Panc1 (cell line): Measurements from ENCODE around the gene USF3. TPM values are rescaled to one million over a fixed set of nuclear protein-coding genes. Genes with fewer than 3 reads are reported as not detected.

Experiments
- ATAC-seq: fragments of 200-7000 bp; cut with Tn5 transposase; 2 replicates; pipeline ENCODE4 v1.9.1; 2020; ENCODE audit warnings: mild to moderate bottlenecking, moderate library complexity
- BruUV-seq: library from RNA; stranded (reverse); fragments of 400-500 nt; replicated peaks from 2 replicates; lab custom pipeline; 2021; lab: Mats Ljungman, UMichigan
- CTCF ChIA-PET: fragments of 300-600 bp; sonication (Branson Sonifier 250); formaldehyde crosslinking; loops from one replicate; lab custom pipeline; 2022; ENCODE audit warnings: antibody characterized with exemption; lab: Charles Lee
- POLR2A ChIA-PET: fragments of 300-600 bp; sonication (Branson Sonifier 250); formaldehyde crosslinking; loops from one replicate; lab custom pipeline; 2022; ENCODE audit warnings: antibody characterized with exemption; lab: Charles Lee
- DNase-seq: peaks from one replicate; pipeline ENCODE4 v3.0.0-alpha.2; 2010; ENCODE audit warnings: low read depth, low spot score
- H3K27ac ChIP-seq: 2 replicates; pipeline ENCODE4 v1.5.1; 2011; ENCODE audit warnings: mild to moderate bottlenecking, low read length, inconsistent platforms
- H3K27me3 ChIP-seq: fragments of 200-500 bp; sonication (Bioruptor generic); 2 replicates; pipeline ENCODE4 v1.6.0; 2014; ENCODE audit warnings: low read length, inconsistent platforms; ENCODE audit not compliant: control insufficient read depth, insufficient read depth
- H3K36me3 ChIP-seq: fragments of 200-500 bp; sonication (Bioruptor generic); 2 replicates; pipeline ENCODE4 v1.5.1; 2014; ENCODE audit warnings: inconsistent platforms, mild to moderate bottlenecking, low read length, moderate library complexity; ENCODE audit not compliant: control insufficient read depth, insufficient read depth
- H3K4me1 ChIP-seq: 2 replicates; pipeline ENCODE4 v1.5.1; 2011; ENCODE audit warnings: inconsistent platforms, mild to moderate bottlenecking, low read length, moderate library complexity; ENCODE audit not compliant: control insufficient read depth, insufficient read depth
- H3K4me3 ChIP-seq, 2 experiments: 2 replicates each; pipeline ENCODE4 v1.5.1; 2011 to 2012; ENCODE audit warnings: low read depth in 2 of 2, low read length in 2 of 2, mild to moderate bottlenecking in 2 of 2, inconsistent platforms in 1 of 2, moderate library complexity in 1 of 2
- H3K9me3 ChIP-seq: fragments of 200-500 bp; sonication (Bioruptor generic); 2 replicates; pipeline ENCODE4 v1.5.1; 2014; ENCODE audit warnings: low read depth, mild to moderate bottlenecking, inconsistent platforms, low read length, moderate library complexity; ENCODE audit not compliant: control insufficient read depth, insufficient read depth
- CTCF ChIP-seq: fragments of 450-650 bp; IDR thresholded peaks from 2 replicates; pipeline ENCODE4 v1.5.1; 2017; ENCODE audit warnings: mild to moderate bottlenecking
- POLR2AphosphoS5 ChIP-seq: IDR thresholded peaks from 2 replicates; pipeline ENCODE4 v1.6.1; 2012; ENCODE audit warnings: mild to moderate bottlenecking, low read depth, low read length, moderate library complexity
- REST ChIP-seq, 2 experiments: IDR thresholded peaks; 2 replicates each; pipeline ENCODE4 v1.6.1; 2011 to 2012; ENCODE audit warnings: low read depth in 2 of 2, control low read depth in 1 of 2, low read length in 1 of 2, mild to moderate bottlenecking in 1 of 2, moderate library complexity in 1 of 2; ENCODE audit not compliant: insufficient read depth in 1 of 2
- SIN3A ChIP-seq: IDR thresholded peaks from 2 replicates; pipeline ENCODE4 v1.6.1; 2012; ENCODE audit warnings: low read depth, mild to moderate bottlenecking, low read length, moderate library complexity, borderline replicate concordance; ENCODE audit not compliant: insufficient read depth
- TCF7L2 ChIP-seq: IDR thresholded peaks from 2 replicates; pipeline ENCODE4 v1.6.1; 2011; ENCODE audit warnings: mild to moderate bottlenecking, low read depth, low read length, inconsistent platforms
- in situ Hi-C: cut with HindIII; loops from 2 replicates; pipeline ENCODE4 v1.10.0; 2016; ENCODE audit warnings: low sequenced_read_pairs, low pct_unique_long_range_greater_than_20kb
- intact Hi-C: fragments of 100-400 bp; cut with micrococcal nuclease; formaldehyde crosslinking; loops from one replicate; pipeline ENCODE4 v1.10.0; 2022; ENCODE audit not compliant: unreplicated experiment
- total RNA-seq: library from RNA; stranded (reverse); gene quantifications from one replicate; pipeline ENCODE4 v1.2.1, GENCODE V29; 2021; ENCODE audit not compliant: unreplicated experiment

USF3 gene
- total RNA-seq, 1 experiment from 2014 or later, result 18.2 TPM

- H3K27ac ChIP-seq, result no peak overlapping the region
- no peak for TF ChIP-seq TCF7L2
- no peak for TF ChIP-seq POLR2AphosphoS5
- no peak for TF ChIP-seq REST (IDR thresholded peaks at IDR 0.05; ENCODE audit: insufficient read depth in 1 of 2, low read depth in 2 of 2, low read length in 1 of 2)
- no peak for TF ChIP-seq SIN3A
- no peak for TF ChIP-seq CTCF
- intact Hi-C loops (no loop called here), in situ Hi-C loops (no loop called here)
- DNase-seq, result no peak
- H3K27me3 ChIP-seq, result no peaks in the 10 kb centered on the region
- H3K4me1 ChIP-seq, result no peaks in the 10 kb centered on the region
- POLR2A ChIA-PET, result no interaction called here
- no peak overlapping the region for H3K4me3 ChIP-seq
- CTCF ChIA-PET, result no interaction called here
- no TSS peak for BruUV-seq
- no peak for ATAC-seq
- no peaks in the 10 kb centered on the region for H3K9me3 ChIP-seq
- H3K36me3 ChIP-seq, result no peaks in the 10 kb centered on the region
These were observed 17.7 kb downstream of the USF3 start for GRCh38 chr3:113678773-113679172.

GRCh38 chr3:113677737-113678136 lies 18.7 kb downstream of the USF3 start:
- in situ Hi-C loops (no loop called here), intact Hi-C loops (no loop called here)
- ATAC-seq (no peak), DNase-seq (no peak)
- Histone ChIP-seq H3K4me1 (no peaks in the 10 kb centered on the region), H3K4me3 (no peak overlapping the region), H3K27ac (no peak overlapping the region), H3K36me3 (no peaks in the 10 kb centered on the region), H3K27me3 (no peaks in the 10 kb centered on the region), H3K9me3 (no peaks in the 10 kb centered on the region)
- ChIA-PET CTCF (no interaction called here), POLR2A (no interaction called here)
- no TSS peak for BruUV-seq
- TF ChIP-seq TCF7L2, result no peak
- no peak for TF ChIP-seq SIN3A
- no peak for TF ChIP-seq POLR2AphosphoS5
- no peak for TF ChIP-seq REST (IDR thresholded peaks at IDR 0.05; ENCODE audit: insufficient read depth in 1 of 2, low read depth in 2 of 2, low read length in 1 of 2)
